ENCODE results near the gene RNF20. TPM values are rescaled to one million over a fixed set of nuclear protein-coding genes. Genes with fewer than 3 reads are reported as not detected.

RNF20 gene
- total and polyA plus RNA-seq, 2 of the 4 experiments (the other 2 are of a cell fraction), result 13.7 to 21.3 TPM

DNA sequence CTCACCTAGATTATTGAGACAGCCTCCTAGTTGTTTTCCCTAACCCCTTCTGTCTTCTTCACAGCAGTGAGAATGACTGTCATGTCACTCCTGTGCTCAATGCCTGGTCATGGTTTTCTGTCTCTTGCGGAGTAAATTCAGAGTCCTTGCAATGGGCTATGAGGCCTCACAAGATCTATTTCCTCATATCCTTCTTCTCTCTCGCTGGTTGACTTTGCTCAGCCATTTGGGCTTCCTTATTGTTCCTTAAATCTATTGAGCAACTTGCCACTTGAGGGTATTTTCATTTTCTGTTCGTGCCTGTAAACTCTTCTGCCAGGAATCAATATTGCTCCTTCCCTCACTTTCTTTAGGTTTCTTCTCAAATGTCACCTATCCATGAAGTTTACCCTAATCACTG, 52.1 kb downstream of the RNF20 start:
- Histone ChIP-seq H3K27ac (ENCODE audit: insufficient read depth, low read length) (no peak overlapping the region), H3K9me3 (ENCODE audit: control insufficient read depth, insufficient read depth, low read length) (no peaks in the 10 kb centered on the region), H3K79me1 (ENCODE audit: low read depth in 1 of 2, low read length in 2 of 2) (no peaks in the 10 kb centered on the region), H4K8ac (ENCODE audit: low read depth in 2 of 2, low read length in 2 of 2) (no peak overlapping the region), H2AFZ (replicated peaks; ENCODE audit: low read length, poor library complexity) (no peak overlapping the region), H3K23ac (ENCODE audit: low read depth, low read length) (no peak overlapping the region), H2AK9ac (replicated peaks; ENCODE audit: low read depth, low read length, poor library complexity) (no peak overlapping the region), H3K4me1 (ENCODE audit: control insufficient read depth, insufficient read depth, low read length) (peaks cover 6% of the 10 kb centered on the region; the same call in 1 of the 2 replicates), H4K5ac (ENCODE audit: low read depth, low read length) (no peak overlapping the region), H3K14ac (replicated peaks; ENCODE audit: low read depth, low read length) (no peak overlapping the region), H3K27me3 (ENCODE audit: control insufficient read depth, insufficient read depth, low read length) (no peaks in the 10 kb centered on the region), H3K18ac (ENCODE audit: low read depth, low read length) (no peak overlapping the region), H3K9ac (ENCODE audit: low read depth, low read length) (no peak overlapping the region), H3K4me3 (ENCODE audit: insufficient read depth, low read depth, low read length) (no peak overlapping the region), H3K4me2 (ENCODE audit: low read depth, low read length) (no peak overlapping the region), H2BK120ac (ENCODE audit: low read depth, low read length) (no peak overlapping the region), H2BK20ac (ENCODE audit: low read depth, low read length) (no peak overlapping the region), H3K36me3 (ENCODE audit: control insufficient read depth, insufficient read depth, low read length) (no peaks in the 10 kb centered on the region), H2AK5ac (ENCODE audit: low read depth, low read length) (no peak overlapping the region), H3K56ac (ENCODE audit: extremely low read depth, insufficient read depth, low read length) (no peak overlapping the region), H3K9me1 (ENCODE audit: insufficient read depth, low read length) (no peaks in the 10 kb centered on the region; the same call in 1 of the 2 replicates), H4K20me1 (ENCODE audit: insufficient read depth, low read length) (no peaks in the 10 kb centered on the region), H3K4ac (ENCODE audit: low read depth, low read length) (no peak overlapping the region), H2BK15ac (ENCODE audit: low read depth, low read length) (no peak overlapping the region), H4K91ac (ENCODE audit: insufficient read depth, low read depth, low read length) (no peak overlapping the region), H2BK5ac (ENCODE audit: low read depth, low read length, poor library complexity, severe bottlenecking) (no peak overlapping the region)
- CTCF ChIA-PET, result no interaction called here
- TF ChIP-seq MAFK (IDR thresholded peaks at IDR 0.05; ENCODE audit: low read depth, low read length), result no peak
- no peak for TF ChIP-seq MXI1 (IDR thresholded peaks at IDR 0.05; ENCODE audit: borderline replicate concordance, low read depth, low read length)
- TF ChIP-seq, protein P1, sequence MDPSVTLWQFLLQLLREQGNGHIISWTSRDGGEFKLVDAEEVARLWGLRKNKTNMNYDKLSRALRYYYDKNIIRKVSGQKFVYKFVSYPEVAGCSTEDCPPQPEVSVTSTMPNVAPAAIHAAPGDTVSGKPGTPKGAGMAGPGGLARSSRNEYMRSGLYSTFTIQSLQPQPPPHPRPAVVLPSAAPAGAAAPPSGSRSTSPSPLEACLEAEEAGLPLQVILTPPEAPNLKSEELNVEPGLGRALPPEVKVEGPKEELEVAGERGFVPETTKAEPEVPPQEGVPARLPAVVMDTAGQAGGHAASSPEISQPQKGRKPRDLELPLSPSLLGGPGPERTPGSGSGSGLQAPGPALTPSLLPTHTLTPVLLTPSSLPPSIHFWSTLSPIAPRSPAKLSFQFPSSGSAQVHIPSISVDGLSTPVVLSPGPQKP (IDR thresholded peaks at IDR 0.05; ENCODE audit: borderline replicate concordance, low read depth, low read length), result no peak
- no peak for TF ChIP-seq CEBPB (IDR thresholded peaks at IDR 0.05; ENCODE audit: low read depth, low read length)
- TF ChIP-seq RAD21 (IDR thresholded peaks at IDR 0.05; ENCODE audit: low read length), result no peak
- TF ChIP-seq MAZ (IDR thresholded peaks at IDR 0.05; ENCODE audit: borderline replicate concordance, low read depth, low read length), result no peak
- no peak for TF ChIP-seq SMC3 (IDR thresholded peaks at IDR 0.05; ENCODE audit: low read depth, low read length)
- no peak for TF ChIP-seq CHD1 (IDR thresholded peaks at IDR 0.05; ENCODE audit: low read depth, low read length)
- no peak for TF ChIP-seq FOS (IDR thresholded peaks at IDR 0.05; ENCODE audit: low read depth, low read length)
- TF ChIP-seq, protein P2, sequence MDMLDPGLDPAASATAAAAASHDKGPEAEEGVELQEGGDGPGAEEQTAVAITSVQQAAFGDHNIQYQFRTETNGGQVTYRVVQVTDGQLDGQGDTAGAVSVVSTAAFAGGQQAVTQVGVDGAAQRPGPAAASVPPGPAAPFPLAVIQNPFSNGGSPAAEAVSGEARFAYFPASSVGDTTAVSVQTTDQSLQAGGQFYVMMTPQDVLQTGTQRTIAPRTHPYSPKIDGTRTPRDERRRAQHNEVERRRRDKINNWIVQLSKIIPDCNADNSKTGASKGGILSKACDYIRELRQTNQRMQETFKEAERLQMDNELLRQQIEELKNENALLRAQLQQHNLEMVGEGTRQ (IDR thresholded peaks at IDR 0.05; ENCODE audit: low read depth, low read length), result no peak
- no peak for TF ChIP-seq BHLHE40 (IDR thresholded peaks at IDR 0.05; ENCODE audit: low read depth, low read length)
- TF ChIP-seq POLR2A (IDR thresholded peaks at IDR 0.05; ENCODE audit: low read depth, low read length), result no peak
- no peak for TF ChIP-seq RFX5 (IDR thresholded peaks at IDR 0.05; ENCODE audit: low read depth, low read length)
- no peak for TF ChIP-seq NFE2L2 (IDR thresholded peaks at IDR 0.05; ENCODE audit: low read depth, low read length)
- no peak for TF ChIP-seq CTCF (conservative IDR thresholded peaks at IDR 0.05; ENCODE audit: low read depth, low read length)
- no peak for TF ChIP-seq RCOR1 (IDR thresholded peaks at IDR 0.05; ENCODE audit: insufficient replicate concordance, low read length)
- BruUV-seq (replicated peaks), result no TSS peak
- DNase-seq (no peak), ATAC-seq (ENCODE audit: low read depth) (no peak)
- dilution Hi-C loops (cut with HindIII; ENCODE audit: low sequenced_read_pairs, unreplicated experiment), result no loop called here
- 52% methylated on average over 2 of the region's 3 CpGs; no CpG with 5 or more reads in 1 of the 2 experiments for WGBS, 2 experiments (ENCODE audit: extremely low coverage in 2 of 2, insufficient read length in 1 of 2)
- in situ Hi-C loops (cut with MboI; ENCODE audit: low sequenced_read_pairs), result no loop called here
- POLR2A ChIA-PET (ENCODE audit: unreplicated experiment), result no interaction called here
- intact Hi-C loops (cut with micrococcal nuclease), result no loop called here

Measured in IMR-90 (cell line).